GM06990 (cell line): ENCODE measurements around the gene EGFR.

Experiments
- DNase-seq: peaks from one replicate; pipeline ENCODE4 v3.0.0-alpha.2; 2011; ENCODE audit not compliant: insufficient read length; ENCODE audit errors: extremely low read depth
- H3K27me3 ChIP-seq: replicated peaks from 2 replicates; pipeline ENCODE4 v1.6.0; 2011; ENCODE audit warnings: low read length; ENCODE audit not compliant: control insufficient read depth, insufficient read depth
- H3K36me3 ChIP-seq: 2 replicates; pipeline ENCODE4 v1.5.1; 2011; ENCODE audit warnings: low read length; ENCODE audit not compliant: control insufficient read depth, insufficient read depth
- H3K4me3 ChIP-seq: replicated peaks from 2 replicates; pipeline ENCODE4 v1.5.1; 2011; ENCODE audit warnings: low read depth, mild to moderate bottlenecking, control low read depth, low read length
- TF ChIP-seq, protein P1 (sequence below): IDR thresholded peaks from 2 replicates; pipeline ENCODE4 v1.5.1; 2011; ENCODE audit warnings: low read length, control low read depth, mild to moderate bottlenecking, inconsistent platforms; ENCODE audit not compliant: insufficient read depth, poor library complexity, severe bottlenecking

The EGFR gene

GRCh38 chr7:55189878-55190436 is 171.1 kb downstream of the EGFR start:
- H3K4me3 ChIP-seq: no peak overlapping the region
- no peaks in the 10 kb centered on the region for H3K27me3 ChIP-seq
- TF ChIP-seq, protein P1, sequence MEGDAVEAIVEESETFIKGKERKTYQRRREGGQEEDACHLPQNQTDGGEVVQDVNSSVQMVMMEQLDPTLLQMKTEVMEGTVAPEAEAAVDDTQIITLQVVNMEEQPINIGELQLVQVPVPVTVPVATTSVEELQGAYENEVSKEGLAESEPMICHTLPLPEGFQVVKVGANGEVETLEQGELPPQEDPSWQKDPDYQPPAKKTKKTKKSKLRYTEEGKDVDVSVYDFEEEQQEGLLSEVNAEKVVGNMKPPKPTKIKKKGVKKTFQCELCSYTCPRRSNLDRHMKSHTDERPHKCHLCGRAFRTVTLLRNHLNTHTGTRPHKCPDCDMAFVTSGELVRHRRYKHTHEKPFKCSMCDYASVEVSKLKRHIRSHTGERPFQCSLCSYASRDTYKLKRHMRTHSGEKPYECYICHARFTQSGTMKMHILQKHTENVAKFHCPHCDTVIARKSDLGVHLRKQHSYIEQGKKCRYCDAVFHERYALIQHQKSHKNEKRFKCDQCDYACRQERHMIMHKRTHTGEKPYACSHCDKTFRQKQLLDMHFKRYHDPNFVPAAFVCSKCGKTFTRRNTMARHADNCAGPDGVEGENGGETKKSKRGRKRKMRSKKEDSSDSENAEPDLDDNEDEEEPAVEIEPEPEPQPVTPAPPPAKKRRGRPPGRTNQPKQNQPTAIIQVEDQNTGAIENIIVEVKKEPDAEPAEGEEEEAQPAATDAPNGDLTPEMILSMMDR: no peak
- H3K36me3 ChIP-seq: no peaks in the 10 kb centered on the region
- DNase-seq: no peak

GRCh38 chr7:55190511-55191160 is 171.8 kb downstream of the EGFR start:
- Histone ChIP-seq H3K36me3 (no peaks in the 10 kb centered on the region), H3K4me3 (no peak overlapping the region), H3K27me3 (no peaks in the 10 kb centered on the region)
- no peak for DNase-seq
- TF ChIP-seq, protein P1: no peak

DNA sequence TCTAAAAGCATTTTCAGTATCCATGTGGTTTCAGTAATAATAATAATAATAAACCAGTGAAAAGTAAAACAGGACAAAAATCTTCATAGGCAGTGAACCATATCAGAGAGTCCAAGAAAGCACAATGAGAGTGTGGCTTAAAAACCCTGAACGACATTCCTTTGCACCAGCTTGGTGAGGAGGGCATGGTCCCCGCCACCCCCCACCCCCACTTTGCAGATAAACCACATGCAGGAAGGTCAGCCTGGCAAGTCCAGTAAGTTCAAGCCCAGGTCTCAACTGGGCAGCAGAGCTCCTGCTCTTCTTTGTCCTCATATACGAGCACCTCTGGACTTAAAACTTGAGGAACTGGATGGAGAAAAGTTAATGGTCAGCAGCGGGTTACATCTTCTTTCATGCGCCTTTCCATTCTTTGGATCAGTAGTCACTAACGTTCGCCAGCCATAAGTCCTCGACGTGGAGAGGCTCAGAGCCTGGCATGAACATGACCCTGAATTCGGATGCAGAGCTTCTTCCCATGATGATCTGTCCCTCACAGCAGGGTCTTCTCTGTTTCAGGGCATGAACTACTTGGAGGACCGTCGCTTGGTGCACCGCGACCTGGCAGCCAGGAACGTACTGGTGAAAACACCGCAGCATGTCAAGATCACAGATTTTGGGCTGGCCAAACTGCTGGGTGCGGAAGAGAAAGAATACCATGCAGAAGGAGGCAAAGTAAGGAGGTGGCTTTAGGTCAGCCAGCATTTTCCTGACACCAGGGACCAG is 172.5 kb downstream of the EGFR start:
- Histone ChIP-seq H3K36me3 (no peaks in the 10 kb centered on the region), H3K27me3 (no peaks in the 10 kb centered on the region), H3K4me3 (no peak overlapping the region)
- DNase-seq: no peak
- TF ChIP-seq, protein P1: no peak

GRCh38 chr7:55191926-55192692 is 173.3 kb downstream of the EGFR start:
- TF ChIP-seq, protein P1: no peak
- H3K36me3 ChIP-seq: no peaks in the 10 kb centered on the region
- no peaks in the 10 kb centered on the region for H3K27me3 ChIP-seq

DNA sequence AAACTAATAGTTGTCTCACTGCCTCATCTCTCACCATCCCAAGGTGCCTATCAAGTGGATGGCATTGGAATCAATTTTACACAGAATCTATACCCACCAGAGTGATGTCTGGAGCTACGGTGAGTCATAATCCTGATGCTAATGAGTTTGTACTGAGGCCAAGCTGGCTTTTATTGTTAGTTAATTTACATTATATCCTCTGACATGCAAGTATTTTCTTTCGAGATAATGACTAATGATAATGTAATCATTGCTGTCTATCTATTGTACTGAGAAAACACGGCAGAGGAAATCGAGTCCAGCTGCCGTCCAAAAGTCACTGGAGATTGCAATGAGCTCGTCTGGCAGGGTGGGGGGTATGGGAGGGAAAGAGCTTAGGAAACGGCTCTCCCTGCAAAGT is 173.9 kb downstream of the EGFR start:
- no peak for DNase-seq
- no peaks in the 10 kb centered on the region for H3K27me3 ChIP-seq
- no peak overlapping the region for H3K4me3 ChIP-seq
- TF ChIP-seq, protein P1: no peak
- H3K36me3 ChIP-seq: no peaks in the 10 kb centered on the region

More at GRCh38 chr7:55191926-55192692, 173.3 kb downstream of the EGFR start:
- H3K4me3 ChIP-seq: no peak overlapping the region
- DNase-seq: no peak
